ENCODE results near the gene COL25A1.
"Not testable (repeated sequence)": the region's sequence is repeated elsewhere in the genome, so short reads cannot be mapped to it uniquely, and the experiment has no call there.

The COL25A1 gene

GRCh38 chr4:109155084-109155483, 147.4 kb downstream of the COL25A1 start:
- no peak for DNase-seq
- in situ Hi-C loops (cut with HindIII; ENCODE audit: low pct_ligation_motif_present, low pct_unique_long_range_greater_than_20kb, low sequenced_read_pairs), result no loop called here

- DNase-seq, result no peak
- in situ Hi-C loops (cut with HindIII; ENCODE audit: low pct_ligation_motif_present, low pct_unique_long_range_greater_than_20kb, low sequenced_read_pairs), result no loop called here
These were observed 148.0 kb downstream of the COL25A1 start for GRCh38 chr4:109154424-109154823.

GRCh38 chr4:109149836-109150235, 152.6 kb downstream of the COL25A1 start:
- no peak for DNase-seq
- in situ Hi-C loops (cut with HindIII; ENCODE audit: low pct_ligation_motif_present, low pct_unique_long_range_greater_than_20kb, low sequenced_read_pairs), result no loop called here

GRCh38 chr4:109148577-109149075, 153.8 kb downstream of the COL25A1 start:
- DNase-seq, result no peak
- in situ Hi-C loops (cut with HindIII; ENCODE audit: low pct_ligation_motif_present, low pct_unique_long_range_greater_than_20kb, low sequenced_read_pairs), result no loop called here

GRCh38 chr4:109147135-109147534, 155.3 kb downstream of the COL25A1 start:
- no peak for DNase-seq
- in situ Hi-C loops (cut with HindIII; ENCODE audit: low pct_ligation_motif_present, low pct_unique_long_range_greater_than_20kb, low sequenced_read_pairs), result no loop called here

GRCh38 chr4:109146499-109146898, 156.0 kb downstream of the COL25A1 start:
- no peak for DNase-seq
- in situ Hi-C loops (cut with HindIII; ENCODE audit: low pct_ligation_motif_present, low pct_unique_long_range_greater_than_20kb, low sequenced_read_pairs), result no loop called here

GRCh38 chr4:109138125-109138524, 164.3 kb downstream of the COL25A1 start:
- in situ Hi-C loops (cut with HindIII; ENCODE audit: low pct_ligation_motif_present, low pct_unique_long_range_greater_than_20kb, low sequenced_read_pairs); DNase-seq: not testable (repeated sequence)

GRCh38 chr4:109134921-109135320, 167.5 kb downstream of the COL25A1 start:
- no peak for DNase-seq
- in situ Hi-C loops (cut with HindIII; ENCODE audit: low pct_ligation_motif_present, low pct_unique_long_range_greater_than_20kb, low sequenced_read_pairs), result no loop called here

- no peak for DNase-seq
- in situ Hi-C loops (cut with HindIII; ENCODE audit: low pct_ligation_motif_present, low pct_unique_long_range_greater_than_20kb, low sequenced_read_pairs), result no loop called here
These were observed 168.2 kb downstream of the COL25A1 start for GRCh38 chr4:109134268-109134667.

GRCh38 chr4:109131559-109131958, 170.9 kb downstream of the COL25A1 start:
- DNase-seq, result no peak
- in situ Hi-C loops (cut with HindIII; ENCODE audit: low pct_ligation_motif_present, low pct_unique_long_range_greater_than_20kb, low sequenced_read_pairs), result no loop called here

GRCh38 chr4:109128589-109128988, 173.9 kb downstream of the COL25A1 start:
- in situ Hi-C loops (cut with HindIII; ENCODE audit: low pct_ligation_motif_present, low pct_unique_long_range_greater_than_20kb, low sequenced_read_pairs), result no loop called here
- no peak for DNase-seq

- no peak for DNase-seq
- in situ Hi-C loops (cut with HindIII; ENCODE audit: low pct_ligation_motif_present, low pct_unique_long_range_greater_than_20kb, low sequenced_read_pairs), result no loop called here
These were observed 174.6 kb downstream of the COL25A1 start for GRCh38 chr4:109127866-109128265.

- in situ Hi-C loops (cut with HindIII; ENCODE audit: low pct_ligation_motif_present, low pct_unique_long_range_greater_than_20kb, low sequenced_read_pairs), result no loop called here
- DNase-seq, result no peak
These were observed 175.6 kb downstream of the COL25A1 start for GRCh38 chr4:109126856-109127255.

GRCh38 chr4:109125084-109125483, 177.4 kb downstream of the COL25A1 start:
- DNase-seq, result no peak
- in situ Hi-C loops (cut with HindIII; ENCODE audit: low pct_ligation_motif_present, low pct_unique_long_range_greater_than_20kb, low sequenced_read_pairs), result no loop called here

GRCh38 chr4:109123951-109124350, 178.5 kb downstream of the COL25A1 start:
- in situ Hi-C loops (cut with HindIII; ENCODE audit: low pct_ligation_motif_present, low pct_unique_long_range_greater_than_20kb, low sequenced_read_pairs), result no loop called here
- no peak for DNase-seq

GRCh38 chr4:109121561-109121960, 180.9 kb downstream of the COL25A1 start:
- no peak for DNase-seq
- in situ Hi-C loops (cut with HindIII; ENCODE audit: low pct_ligation_motif_present, low pct_unique_long_range_greater_than_20kb, low sequenced_read_pairs), result no loop called here

- in situ Hi-C loops (cut with HindIII; ENCODE audit: low pct_ligation_motif_present, low pct_unique_long_range_greater_than_20kb, low sequenced_read_pairs), result no loop called here
- DNase-seq, result no peak
These were observed 182.6 kb downstream of the COL25A1 start for GRCh38 chr4:109119852-109120251.

- no peak for DNase-seq
- in situ Hi-C loops (cut with HindIII; ENCODE audit: low pct_ligation_motif_present, low pct_unique_long_range_greater_than_20kb, low sequenced_read_pairs), result no loop called here
These were observed 183.8 kb downstream of the COL25A1 start for GRCh38 chr4:109118635-109119034.

GRCh38 chr4:109114501-109114900, 188.0 kb downstream of the COL25A1 start:
- no peak for DNase-seq
- in situ Hi-C loops (cut with HindIII; ENCODE audit: low pct_ligation_motif_present, low pct_unique_long_range_greater_than_20kb, low sequenced_read_pairs), result no loop called here

GRCh38 chr4:109113521-109113920, 188.9 kb downstream of the COL25A1 start:
- in situ Hi-C loops (cut with HindIII; ENCODE audit: low pct_ligation_motif_present, low pct_unique_long_range_greater_than_20kb, low sequenced_read_pairs), result no loop called here

GRCh38 chr4:109111031-109111430, 191.4 kb downstream of the COL25A1 start:
- in situ Hi-C loops (cut with HindIII; ENCODE audit: low pct_ligation_motif_present, low pct_unique_long_range_greater_than_20kb, low sequenced_read_pairs), result no loop called here
- no peak for DNase-seq

More at GRCh38 chr4:109113521-109113920, 188.9 kb downstream of the COL25A1 start:
- no peak for DNase-seq

Data from ACHN (cell line).